COLO668 (cell line): ENCODE measurements around the gene KRTAP12-4.
A peak's percentile ranks its signal among the peaks of the same experiment; 100 is the strongest.
"Not testable (repeated sequence)": the region's sequence is repeated elsewhere in the genome, so short reads cannot be mapped to it uniquely, and the experiment has no call there.

Experiments used
- DNase-seq: peaks from one replicate; lab custom pipeline; 2025; ENCODE audit not compliant: unreplicated experiment; lab: John Stamatoyannopoulos, UW

The KRTAP12-4 gene, protein sequence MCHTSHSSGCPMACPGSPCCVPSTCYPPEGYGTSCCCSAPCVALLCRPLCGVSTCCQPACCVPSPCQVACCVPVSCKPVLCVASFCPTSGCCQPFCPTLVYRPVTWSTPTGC

DNA sequence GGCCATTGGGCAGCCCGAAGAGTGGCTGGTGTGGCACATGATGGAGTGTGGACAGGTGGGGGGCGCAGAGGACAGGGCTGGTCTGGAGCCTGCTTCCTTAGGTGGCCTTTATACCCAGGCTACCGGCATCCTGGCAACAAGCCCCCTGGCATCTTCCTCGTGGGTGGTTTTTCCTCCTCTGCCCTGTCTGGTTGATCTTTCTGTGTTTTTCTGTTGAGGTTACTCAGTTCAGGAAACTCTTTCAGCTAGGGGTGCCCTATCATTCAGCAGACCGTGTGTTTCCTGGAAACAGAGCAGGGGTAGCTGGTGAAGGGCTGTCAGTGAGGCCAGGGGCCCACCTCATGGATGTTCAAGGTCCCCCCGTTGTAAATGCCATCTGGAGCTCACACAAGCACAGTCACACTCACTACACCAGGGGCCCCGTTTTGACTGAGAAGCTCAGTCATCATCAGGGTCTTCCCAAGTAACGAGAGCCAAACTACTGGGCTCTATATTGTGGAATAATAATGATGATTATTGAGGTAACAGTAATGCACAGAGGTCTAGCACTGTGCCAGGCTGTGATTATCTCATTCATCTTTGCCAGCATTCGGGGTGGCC is at the start of gene KRTAP12-4:
TSS of gene KRTAP12-4 (minus strand) at position 84 of the 600 bp plus-strand sequence. CDS start at position 39, 45 bp downstream.
- no peak for DNase-seq

DNA sequence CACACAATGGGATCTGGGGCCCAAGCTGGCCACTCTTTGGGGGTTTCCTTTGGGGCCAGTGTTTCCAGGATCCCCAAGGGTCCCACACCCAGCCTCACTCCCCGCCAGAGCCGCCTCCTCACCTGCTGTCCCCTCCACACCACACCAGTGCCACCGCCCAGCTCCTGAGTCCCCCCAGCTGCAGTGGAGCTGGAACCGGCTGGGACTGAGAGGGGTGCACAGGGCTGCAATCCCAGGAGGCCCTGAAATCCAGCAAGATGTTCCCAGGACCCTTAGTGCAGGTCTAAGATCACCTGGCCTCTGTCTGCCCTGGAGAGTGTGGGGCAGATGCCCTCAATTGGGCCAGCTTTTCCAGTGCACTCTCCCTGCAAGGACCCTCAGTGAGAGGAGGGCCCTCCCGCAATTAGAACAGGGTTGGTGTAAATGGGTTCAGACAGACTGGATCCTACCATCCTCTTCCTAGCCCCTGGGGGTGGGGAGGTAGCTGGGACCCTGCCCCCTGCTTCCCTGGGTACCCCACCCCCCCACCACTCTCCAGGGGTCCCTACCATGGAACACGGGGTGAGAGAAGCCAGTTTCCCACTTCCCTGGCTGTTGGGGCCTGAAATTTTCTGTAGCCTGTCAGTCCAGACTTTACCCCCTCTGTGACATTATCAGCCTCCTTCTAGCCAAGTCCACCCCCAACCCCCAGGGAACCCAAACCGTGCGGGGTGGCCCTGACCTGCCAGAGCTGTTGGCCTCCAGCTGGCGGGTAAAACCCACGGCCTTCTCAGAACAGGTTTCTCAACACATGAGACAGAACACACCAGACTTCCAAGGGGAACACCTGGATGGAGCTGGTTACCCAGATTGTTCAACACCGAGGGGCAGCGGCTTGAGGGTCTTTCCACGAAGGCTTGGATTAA is 49.5 kb upstream of the KRTAP12-4 start:
- no peak for DNase-seq

DNA sequence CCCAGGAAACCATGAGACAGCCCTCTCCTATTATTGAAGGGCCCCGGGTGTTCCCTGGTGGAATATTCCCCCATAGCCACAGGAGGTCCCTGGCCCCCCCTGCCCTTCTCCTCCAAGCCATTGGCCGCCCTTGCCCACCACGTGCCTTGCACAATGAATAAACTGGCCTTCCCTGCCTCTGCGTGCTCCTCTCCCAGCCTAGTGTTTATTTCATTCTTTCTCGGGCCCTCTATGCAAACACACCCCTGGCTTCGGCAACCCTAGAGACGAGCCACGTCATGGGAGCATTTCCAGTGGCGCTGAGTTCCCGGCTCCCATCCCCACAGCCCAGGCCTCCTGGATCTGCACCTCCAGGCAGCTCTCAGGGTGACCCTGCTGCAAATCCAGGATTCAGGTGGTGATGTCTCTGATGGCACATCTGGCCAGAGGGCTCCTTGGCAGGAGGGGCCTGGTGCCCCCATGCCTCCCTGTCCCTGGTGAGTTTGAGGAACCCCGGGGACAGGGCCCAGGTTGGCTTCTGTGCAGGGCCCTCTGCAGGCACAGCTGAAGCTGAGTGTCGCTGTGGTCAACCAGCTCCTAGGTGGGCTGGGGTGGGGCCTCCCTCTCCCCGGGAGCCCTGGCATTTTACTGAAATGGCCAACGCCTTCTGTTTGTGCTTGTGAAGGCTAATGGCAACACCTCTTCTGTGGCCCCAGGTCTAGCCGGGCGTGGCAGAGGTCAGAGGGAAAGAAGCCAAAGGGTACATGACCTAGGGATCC is 48.7 kb upstream of the KRTAP12-4 start:
- DNase-seq: peak; percentile 81

DNA sequence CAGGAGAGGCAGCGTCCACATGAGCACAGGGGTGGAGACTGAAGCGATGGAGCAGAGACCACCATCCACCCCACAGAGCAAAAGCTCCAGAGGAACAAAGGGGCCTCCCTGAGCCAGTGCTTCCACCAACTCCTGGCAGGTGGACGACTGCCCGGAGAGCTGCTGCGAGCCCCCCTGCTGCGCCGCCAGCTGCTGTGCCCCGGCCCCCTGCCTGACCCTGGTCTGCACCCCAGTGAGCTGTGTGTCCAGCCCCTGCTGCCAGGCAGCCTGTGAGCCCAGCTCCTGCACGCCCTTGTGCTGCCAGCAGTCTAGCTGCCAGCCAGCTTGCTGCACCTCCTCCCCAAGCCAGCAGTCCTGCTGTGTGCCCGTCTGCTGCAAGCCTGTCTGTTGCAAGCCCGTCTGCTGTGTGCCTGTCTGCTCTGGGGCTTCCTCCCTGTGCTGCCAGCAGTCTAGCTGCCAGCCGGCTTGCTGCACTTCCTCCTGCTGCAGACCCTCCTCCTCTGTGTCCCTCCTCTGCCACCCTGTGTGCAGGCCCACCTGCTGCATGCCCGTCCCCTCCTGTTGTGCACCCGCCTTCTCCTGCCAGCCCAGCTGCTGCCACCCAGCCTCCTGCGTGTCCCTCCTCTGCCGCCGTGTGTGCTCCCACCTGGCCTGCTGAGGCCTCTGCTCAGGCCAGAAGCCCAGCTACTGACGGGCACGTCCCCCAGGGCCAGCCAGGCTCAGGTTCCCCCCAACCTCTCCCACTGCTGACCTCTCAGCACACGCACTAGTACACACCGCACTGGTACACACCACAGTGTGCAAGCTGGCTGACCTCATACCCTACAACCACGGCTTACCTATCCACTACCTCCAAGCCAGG is 47.9 kb upstream of the KRTAP12-4 start:
- DNase-seq: peak; percentile 67

DNA sequence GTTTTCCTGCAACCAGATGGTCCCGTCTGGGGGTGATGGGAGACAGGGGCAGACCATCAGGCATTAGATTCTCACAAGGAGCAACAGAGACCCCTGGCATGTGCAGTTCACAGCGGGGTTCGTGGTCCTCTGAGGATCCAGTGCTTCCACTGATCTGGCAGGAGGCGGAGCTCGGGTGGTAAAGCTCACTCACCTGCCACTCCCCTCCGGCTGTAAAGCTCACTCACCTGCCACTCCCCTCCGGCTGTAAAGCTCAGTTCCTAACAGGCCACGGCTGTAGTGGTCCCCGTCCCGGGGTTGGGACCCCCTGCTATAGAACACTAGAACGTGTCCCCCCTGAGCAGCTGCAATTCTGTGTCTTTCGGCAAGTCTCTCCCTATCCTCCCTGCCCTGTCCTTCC is 47.1 kb upstream of the KRTAP12-4 start:
- no peak for DNase-seq

DNA sequence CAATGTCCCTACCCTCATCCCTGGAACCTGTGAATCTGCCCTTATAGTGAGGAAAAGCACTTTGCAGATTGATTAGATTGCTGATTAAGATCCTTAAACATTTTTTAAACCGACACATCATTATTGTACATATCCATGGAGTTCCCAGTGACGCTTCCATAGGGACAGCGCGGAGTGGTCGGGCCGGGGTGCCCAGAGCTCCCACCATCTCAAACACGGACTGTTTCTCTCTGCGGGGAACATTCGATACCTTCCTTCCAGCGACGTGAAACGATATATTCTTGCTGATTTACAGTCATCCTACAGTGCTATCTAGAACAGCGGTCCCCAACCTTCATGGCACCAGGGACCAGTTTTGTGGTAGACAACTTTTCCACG is 46.6 kb upstream of the KRTAP12-4 start:
- no peak for DNase-seq

DNA sequence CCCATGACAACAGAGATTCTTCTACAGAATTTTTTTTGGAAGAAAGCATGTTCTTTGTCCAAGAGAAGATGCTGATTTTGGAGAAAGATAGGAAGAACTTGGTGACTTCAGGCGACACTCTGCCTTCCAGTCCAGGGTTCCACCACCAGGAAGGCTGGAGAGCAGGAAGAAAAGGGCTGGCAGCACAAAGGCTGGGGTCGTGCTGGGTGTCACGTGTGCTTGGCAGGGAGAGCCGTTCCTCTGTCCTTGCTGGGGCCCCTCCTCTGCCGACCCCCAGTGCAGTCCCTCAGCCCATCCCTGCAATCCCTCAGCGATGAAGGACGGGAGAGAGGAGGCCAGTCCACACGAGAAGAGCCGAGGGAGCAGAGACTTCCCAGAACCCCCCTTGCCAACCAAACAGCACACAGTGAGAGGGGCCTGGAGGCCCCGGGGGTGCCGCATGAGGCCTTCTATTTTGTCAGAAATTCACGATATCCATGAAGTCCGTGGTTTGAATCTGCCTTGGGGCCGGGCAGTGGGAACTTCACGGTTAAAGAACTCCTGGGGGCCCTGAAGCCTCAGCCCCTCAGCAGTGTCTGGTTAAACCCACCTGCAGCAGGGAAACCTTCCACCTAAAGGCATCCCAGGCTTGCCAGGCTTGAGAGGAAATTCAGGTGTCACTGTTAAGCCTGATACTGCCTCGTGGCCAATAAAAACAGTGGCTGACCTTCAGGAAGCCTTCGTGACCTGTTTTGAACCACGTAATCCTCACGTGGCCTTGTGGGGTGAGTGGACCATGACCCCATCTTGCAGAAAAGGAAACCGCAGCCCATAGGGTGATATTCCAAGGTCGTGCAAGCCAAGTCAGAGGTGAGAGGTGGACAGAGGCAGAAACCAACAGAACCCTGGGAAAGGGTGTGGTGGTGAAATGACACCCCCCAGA is 45.9 kb upstream of the KRTAP12-4 start:
- no peak for DNase-seq

DNA sequence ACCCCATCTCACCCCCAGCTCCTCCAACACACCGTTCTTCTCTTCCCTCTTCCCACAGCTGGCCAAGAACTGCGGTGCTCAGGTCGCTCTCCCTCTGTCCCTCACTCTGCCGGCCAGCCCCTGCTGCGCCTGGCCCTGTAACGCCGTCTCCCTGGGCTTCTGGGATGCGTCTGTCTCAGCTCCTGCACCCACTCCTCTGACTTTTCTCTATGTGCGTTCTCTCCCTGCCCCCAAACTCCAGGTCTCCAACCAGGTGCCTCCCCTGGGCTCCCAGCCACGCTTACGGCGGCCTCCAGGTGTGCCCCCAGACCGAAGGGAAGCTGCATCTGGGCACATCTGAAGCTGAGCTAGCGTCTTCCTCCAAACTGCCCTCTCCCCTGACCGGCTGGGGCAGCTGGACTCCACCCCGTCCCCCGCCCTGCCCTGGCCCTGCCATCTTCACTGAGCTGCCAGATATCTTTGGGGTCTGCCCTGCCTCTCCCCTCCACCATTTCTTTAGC is 45.1 kb upstream of the KRTAP12-4 start:
- no peak for DNase-seq

DNA sequence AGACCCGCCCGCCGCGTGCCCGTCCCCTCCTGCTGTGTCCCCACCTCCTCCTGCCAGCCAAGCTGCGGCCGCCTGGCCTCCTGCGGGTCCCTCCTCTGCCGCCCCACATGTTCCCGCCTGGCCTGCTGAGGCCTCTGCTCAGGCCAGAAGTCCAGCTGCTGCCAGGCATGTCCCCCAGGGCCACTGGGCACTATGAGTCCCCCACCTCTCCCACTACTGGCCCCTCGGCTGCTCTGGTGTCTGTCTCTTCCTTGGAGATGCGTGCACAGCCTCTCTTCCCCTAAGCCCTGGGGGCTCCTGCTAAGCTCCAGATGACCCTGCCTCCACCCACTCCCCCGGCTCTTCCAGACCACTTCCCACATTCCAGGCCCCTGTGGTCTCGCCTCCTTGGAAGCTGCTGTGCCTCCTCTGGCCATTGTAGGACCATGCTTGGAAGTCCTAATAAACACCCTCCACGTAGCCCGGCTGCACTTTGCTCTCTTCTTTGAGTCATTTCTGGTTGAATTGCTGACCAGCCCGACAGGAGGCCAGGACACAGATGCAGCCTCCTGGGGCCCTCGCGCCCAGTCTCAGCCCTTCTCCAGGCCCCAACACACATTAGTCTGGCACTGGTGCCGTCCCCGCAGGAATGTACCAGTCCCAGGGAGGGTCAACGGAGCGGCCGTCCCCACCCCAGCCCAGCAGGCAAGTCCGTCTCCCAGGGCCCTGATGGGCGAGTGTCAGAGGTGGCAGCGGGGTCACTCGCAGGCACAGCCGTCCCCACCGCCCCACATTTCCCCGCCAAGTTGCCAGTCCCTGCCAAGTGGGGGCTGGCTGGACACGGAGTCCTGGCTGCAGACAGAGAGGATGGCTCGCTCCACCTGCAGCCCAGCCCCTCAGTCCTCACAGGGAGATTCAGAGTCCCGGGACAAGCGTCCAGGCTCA is 43.6 kb upstream of the KRTAP12-4 start:
- no peak for DNase-seq

DNA sequence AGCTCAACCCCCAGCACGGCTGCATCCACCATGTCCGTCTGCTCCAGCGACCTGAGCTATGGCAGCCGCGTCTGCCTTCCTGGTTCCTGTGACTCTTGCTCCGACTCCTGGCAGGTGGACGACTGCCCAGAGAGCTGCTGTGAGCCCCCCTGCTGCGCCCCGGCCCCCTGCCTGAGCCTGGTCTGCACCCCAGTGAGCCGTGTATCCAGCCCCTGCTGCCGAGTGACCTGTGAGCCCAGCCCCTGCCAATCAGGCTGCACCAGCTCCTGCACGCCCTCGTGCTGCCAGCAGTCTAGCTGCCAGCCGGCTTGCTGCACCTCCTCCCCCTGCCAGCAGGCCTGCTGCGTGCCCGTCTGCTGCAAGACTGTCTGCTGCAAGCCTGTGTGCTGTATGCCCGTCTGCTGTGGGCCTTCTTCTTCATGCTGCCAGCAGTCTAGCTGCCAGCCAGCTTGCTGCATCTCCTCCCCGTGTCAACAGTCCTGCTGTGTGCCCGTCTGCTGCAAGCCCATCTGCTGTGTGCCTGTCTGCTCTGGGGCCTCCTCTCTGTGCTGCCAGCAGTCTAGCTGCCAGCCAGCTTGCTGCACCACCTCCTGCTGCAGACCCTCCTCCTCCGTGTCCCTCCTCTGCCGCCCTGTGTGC is 42.8 kb upstream of the KRTAP12-4 start, which contains the start of gene KRTAP10-12:
TSS of gene KRTAP10-12 (plus strand) at position 1 of the 639 bp plus-strand sequence. CDS start at position 31, 30 bp downstream.
- not testable (repeated sequence) for DNase-seq

DNA sequence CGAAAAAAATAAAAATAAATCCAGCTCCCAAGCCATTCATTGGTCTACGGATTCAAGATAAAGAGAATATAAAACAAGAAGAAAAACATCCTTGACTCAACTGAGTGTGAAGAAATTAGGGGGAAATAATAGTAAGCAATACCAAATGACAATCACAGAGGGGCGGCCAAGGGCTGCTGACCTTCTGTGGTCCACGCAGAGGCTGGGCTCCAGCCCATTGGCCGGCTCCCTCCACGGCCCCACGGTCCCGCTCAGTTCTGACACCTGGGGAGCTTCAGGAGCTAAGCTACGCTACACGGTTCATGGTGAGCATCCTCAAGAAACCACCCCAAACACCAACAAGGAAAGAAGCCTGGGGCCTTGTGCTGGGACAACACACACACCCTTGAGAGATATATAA is 42.1 kb upstream of the KRTAP12-4 start:
- no peak for DNase-seq

DNA sequence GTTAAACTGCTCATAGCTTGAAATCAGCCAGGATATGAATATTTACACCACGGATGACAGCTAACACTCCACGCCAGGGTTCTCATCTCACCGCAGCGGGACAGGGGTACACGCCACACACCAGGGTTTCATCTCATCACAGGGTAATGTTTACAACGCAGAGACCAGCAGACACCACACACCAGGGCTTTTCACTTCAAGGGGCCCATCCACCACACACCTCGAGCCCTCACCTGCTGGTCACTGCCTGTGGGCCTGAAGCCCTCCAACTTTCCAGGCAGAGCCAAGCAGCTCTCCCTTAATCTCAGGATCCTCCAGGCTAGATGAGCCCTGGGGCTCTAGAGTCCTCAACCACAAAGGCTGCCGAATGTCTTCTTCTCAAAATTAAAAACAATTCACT is 41.2 kb upstream of the KRTAP12-4 start:
- DNase-seq: no peak

DNA sequence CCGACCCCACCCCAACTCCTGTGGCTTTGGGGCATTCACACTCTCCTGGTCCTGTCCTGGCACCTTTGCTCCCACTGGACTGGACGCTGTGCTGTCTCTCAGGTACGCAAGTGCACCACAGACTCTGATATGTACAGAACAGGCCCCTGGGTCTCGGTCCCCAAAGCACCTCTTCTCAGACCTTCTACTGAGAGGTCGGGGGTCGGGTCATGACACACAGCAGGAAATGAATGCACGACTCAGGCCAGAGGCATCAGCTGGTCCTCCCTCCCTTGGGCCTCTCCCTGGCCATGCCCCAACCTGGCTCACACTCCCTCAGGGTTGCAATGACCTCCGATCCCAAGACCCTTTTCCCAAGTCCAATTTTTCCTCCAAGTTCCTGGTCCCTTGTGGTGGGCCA is 40.7 kb upstream of the KRTAP12-4 start:
- DNase-seq: no peak

DNA sequence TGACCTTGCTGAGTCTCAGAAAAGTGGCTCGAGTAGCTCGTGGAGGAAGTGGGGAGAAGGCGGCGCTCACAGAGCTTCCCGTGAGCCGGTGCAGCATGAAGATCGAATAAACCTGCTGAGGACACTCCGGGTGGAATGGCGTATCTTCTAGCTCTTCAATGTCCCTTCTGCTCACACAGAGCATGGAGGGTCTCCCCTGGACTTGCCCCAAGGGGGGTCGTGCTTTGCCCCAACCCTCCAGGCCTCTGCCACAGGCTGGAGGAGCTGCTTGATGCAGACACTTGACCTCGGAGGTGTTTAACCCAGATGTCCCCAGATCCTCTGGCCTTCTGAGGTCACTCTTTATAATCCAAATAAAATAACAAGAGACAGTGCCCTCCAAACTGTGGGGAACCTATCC is 40.3 kb upstream of the KRTAP12-4 start:
- no peak for DNase-seq

DNA sequence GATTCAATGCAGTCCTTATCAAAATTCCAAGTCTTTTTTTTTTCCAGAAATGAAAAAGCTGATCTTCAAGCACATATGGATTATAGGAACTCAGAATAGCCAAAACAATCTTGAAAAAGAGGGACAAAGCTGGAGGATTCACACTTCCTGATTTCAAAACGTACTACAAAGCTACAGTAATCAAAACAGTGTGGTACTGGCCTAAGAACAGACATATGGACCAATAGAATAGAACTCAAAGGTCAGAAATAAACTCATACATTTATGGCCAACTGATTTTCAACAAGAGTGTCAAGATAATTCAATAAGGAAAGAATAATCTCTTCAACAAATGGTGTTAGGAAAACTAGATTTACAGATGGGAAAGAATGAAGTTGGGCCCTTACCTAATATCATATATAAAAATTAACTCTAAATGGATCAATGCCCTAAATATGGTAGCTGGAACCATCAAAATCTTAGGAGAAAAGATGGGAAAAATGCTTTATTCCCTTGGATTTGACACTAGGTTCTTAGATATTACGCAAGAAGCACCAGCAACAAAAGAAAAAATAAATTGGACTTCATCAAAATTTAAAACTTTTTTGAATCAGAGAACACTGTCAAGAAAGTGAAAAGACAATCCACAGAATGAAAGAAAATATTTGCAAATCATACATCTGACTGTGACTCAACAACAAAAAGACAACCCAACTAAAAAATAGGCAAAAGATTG is 38.5 kb upstream of the KRTAP12-4 start:
- no peak for DNase-seq

DNA sequence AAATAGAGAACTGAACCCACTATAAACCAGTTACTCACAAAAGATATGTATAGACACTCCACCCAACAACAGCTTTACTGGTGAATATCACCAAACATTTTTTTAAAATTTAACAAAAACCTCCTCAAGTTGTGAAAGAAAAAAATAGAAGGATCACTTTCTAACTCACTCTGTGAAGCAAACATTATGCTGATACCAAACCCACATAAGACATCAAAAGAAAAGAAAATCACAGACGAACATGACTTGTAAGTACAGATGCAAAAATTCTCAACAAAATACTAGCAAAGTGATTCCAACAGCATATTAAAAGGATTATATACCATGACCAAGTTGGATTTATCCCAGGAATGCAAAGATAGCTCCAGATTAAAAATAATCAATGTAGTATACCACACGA is 37.2 kb upstream of the KRTAP12-4 start:
- no peak for DNase-seq

DNA sequence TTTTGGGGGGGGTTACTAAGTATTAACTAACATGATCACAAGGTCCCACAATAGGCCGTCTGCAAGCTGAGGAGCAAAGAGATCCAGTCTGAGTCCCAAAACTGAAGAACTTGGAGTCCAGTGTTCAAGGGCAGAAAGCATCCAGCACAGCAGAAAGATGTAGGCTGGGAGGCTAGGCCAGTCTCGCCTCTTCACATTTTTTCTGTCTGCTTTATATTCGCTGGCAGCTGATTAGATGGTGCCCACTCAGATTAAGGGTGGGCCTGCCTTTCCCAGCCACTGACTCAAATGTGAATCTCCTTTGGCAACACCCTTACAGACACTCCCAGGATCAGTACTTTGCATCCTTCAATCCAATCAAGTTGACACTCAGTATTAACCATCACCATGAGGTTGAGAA is 35.3 kb upstream of the KRTAP12-4 start:
- DNase-seq: not testable (repeated sequence)
